DND-41 (cell line): Measurements from ENCODE around the gene MELTF.

Experiments used
- EZH2 ChIP-seq: IDR thresholded peaks from 3 replicates; pipeline ENCODE4 v1.6.1; 2012; ENCODE audit warnings: borderline replicate concordance, low read depth, mild to moderate bottlenecking, moderate library complexity, low read length, inconsistent platforms; ENCODE audit not compliant: severe bottlenecking
- TF ChIP-seq, protein P1 (sequence below): IDR thresholded peaks from 2 replicates; pipeline ENCODE4 v1.5.1; 2012; ENCODE audit warnings: borderline replicate concordance, low read length, moderate library complexity, mild to moderate bottlenecking; ENCODE audit not compliant: poor library complexity, severe bottlenecking; ENCODE audit errors: extremely low read depth

- TF ChIP-seq, protein P1, sequence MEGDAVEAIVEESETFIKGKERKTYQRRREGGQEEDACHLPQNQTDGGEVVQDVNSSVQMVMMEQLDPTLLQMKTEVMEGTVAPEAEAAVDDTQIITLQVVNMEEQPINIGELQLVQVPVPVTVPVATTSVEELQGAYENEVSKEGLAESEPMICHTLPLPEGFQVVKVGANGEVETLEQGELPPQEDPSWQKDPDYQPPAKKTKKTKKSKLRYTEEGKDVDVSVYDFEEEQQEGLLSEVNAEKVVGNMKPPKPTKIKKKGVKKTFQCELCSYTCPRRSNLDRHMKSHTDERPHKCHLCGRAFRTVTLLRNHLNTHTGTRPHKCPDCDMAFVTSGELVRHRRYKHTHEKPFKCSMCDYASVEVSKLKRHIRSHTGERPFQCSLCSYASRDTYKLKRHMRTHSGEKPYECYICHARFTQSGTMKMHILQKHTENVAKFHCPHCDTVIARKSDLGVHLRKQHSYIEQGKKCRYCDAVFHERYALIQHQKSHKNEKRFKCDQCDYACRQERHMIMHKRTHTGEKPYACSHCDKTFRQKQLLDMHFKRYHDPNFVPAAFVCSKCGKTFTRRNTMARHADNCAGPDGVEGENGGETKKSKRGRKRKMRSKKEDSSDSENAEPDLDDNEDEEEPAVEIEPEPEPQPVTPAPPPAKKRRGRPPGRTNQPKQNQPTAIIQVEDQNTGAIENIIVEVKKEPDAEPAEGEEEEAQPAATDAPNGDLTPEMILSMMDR: no peak
- TF ChIP-seq EZH2: no peak
These were observed 34.6 kb downstream of the MELTF start for GRCh38 chr3:196995027-196995426.
